Measurements from ENCODE around the gene HAP1.
A peak's percentile ranks its signal among the peaks of the same experiment; 100 is the strongest.
"Not testable (repeated sequence)": the region's sequence is repeated elsewhere in the genome, so short reads cannot be mapped to it uniquely, and the experiment has no call there.

Gene HAP1

DNA sequence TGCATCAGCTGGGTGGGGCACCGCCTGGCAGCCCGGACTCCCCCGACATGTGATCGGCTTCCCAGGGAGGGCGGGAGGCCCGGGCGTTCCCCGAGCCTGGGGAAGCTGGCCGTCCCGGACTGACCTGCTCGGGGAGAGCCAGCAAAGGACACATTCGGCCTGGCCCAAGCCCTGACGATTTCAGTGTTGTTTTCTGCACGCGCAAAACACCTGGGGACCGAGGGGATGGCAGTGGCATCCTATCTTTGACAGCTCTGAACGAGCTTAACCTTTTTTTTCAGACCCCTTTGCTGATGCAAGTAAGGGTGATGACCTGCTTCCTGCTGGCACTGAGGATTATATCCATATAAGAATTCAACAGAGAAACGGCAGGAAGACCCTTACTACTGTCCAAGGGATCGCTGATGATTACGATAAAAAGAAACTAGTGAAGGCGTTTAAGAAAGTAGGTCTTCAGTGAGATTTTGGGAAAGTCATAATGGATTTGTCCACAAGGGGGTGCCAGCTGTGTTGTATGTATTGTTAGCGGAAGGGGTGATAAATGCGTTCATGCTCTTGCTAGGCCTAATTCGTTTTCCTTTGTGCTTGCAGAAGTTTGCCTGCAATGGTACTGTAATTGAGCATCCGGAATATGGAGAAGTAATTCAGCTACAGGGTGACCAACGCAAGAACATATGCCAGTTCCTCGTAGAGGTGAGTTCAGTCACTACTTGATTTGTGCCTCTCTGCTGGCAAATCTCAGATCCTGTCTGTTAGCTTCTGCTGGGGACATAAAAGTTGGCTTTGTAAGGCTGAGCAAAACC lies 44.7 kb downstream of the HAP1 start:
- peak; percentile 65 for DNase-seq (ENCODE audit: low read depth)

DNA sequence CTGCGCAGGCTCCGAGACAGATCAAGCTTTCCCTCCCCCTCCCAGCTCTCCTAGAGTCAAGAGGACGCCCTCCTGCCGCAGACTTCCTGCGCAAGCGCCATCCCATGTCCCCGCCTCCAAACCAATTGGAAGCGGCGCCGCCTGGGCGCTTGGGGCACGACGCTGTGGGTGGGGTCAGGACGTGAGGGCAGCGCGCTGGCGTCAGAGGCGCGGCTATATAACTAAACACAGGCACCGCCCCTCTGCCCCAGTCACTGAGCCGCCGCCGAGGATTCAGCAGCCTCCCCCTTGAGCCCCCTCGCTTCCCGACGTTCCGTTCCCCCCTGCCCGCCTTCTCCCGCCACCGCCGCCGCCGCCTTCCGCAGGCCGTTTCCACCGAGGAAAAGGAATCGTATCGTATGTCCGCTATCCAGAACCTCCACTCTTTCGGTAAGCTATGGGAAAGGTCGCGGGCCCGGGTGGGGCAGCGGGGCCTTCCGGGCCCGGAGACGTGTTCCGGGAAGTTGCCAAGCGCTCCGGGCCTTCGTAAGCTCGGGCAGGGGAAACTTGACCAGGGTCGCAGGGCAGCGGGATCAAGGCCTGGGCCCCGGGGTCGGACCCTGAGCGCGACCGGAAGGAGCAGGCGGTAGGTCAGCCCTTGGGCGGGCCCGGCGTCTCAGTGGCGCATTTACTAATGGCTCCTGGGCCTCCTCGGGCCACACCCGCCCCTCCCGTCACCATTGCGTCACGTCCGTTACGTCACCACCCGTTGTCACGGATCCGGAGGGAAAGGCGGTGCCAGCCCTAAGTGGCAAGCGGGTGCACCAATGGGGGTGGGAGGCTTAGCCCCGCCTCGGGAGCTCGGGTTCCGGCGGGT lies 45.6 kb downstream of the HAP1 start, which contains the start of gene EIF1:
EIF1 (plus strand) TSS at position 245 of the 856 bp plus-strand sequence; CDS start at position 399, 154 bp downstream.
- DNase-seq (ENCODE audit: low read depth) = peak; percentile 99

DNA sequence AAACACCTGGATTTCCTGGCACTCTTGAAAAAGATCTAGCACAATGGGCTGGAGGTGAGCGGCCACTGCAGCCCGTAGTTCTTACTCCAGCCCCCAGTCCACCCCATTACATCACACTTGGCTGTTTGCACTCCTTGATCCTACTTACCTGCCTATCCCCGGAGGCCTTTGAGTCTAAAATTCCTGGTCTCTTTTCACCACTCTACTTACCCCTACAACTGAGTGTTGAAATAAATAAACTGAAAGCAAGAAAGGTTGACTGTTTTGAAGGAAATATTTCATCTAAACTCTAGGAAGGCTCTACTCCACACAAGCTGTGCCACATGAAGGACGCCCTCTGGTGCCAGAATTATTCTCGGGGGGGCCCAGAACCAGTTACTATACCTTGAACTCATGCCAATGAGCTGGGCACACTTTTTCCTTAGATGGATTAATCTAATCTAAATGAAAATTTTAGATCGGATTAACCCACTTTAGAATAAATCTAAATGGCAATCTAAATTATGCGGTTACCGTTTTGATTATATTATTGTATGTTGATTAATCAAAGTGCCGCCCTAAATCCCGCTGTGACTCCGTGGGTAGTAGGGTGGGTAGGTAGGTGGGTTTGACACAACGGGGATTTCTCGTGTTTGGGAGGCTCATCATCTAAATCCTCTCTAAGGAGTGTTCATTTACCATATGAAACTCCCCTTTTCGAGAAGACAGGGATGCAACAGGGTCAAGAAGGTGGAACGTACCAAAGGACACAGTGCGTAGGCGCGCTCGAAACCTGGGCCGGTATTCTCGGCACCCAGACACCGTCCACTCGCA lies 46.4 kb downstream of the HAP1 start:
- peak; percentile 21 for DNase-seq (ENCODE audit: low read depth)

DNA sequence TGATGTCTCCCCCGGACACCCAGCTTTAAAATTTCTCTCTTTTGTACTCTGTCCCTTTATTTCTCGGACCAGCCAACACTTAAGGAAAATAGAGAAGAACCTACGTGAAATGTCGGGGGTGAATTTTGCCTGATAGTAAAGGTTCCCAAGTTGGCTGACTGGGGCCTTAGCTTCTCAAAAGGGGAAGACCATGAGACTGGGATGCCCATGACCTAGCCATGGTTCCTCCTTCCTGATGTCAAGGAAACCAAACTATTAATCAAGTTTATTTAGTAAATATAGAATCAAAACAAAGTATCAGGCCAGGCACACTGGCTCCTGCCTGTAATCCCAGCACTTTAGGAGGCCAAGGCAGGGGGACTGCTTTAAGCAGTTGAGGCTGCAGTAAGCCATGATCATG lies 48.2 kb downstream of the HAP1 start:
- DNase-seq (ENCODE audit: low read depth) = no peak

DNA sequence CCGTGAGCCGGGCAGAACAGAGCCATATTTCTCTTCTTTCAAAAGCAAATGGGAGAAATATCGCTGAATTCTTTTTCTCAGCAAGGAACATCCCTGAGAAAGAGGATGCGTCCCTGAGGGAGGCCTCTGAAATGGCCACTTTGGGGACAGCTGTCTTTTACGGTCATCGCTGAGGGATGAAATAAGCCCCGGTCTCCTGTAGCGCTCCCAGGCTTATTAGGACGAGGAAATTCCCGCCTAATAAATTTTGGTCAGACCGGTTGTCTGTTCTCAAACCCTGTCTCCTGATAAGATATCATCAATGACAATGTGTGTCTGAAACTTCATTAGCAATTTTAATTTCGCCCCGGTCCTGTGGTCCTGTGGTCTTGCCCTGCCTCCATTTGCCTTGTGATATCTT lies 48.7 kb downstream of the HAP1 start:
- not testable (repeated sequence) for DNase-seq (ENCODE audit: low read depth)

DNA sequence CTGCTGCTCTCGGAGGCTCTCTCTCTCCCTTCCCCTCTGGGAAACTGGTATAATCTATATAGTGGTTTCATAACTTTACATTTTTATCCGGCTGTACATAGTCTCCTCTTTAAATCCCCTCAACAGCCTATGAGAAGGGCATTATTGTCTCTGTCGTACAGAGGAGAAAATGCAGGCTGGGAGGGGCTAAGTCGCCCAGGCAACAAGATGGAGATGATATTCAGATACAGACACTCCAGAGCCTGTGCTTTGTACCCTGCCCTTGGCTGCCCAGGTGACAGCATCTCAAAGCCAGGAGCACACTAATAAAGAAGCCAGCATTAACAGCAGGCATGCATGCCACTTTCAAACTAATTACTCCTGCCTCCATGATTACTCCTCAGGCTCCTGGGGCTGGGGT lies 50.4 kb downstream of the HAP1 start:
- DNase-seq (ENCODE audit: low read depth) = no peak

DNA sequence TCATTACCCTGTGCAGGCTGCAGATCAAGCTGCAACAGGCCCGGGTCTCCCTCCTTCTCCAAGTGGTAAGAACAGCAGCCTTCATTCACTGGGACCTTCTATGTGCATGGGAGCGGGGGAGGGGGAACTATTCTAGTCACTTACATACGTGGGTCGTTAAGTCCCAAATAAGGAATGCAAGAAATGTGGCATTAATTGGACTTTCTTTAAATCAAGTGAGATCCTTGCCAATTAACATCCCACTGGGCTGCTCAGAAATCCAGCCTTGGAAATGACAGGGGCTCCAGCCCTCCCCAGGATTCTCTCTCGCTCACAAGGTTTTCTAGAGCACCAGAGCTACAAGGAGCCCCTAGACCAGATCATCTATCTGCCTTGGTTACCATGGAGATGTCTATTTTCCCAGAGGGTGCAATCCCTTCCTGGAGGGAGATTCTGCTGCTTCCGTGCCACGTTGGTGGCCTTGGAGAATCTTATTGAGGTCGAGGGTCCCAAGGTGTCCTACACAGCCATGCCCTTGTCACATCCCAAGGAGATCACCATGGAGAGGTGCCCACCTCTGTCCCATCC lies 50.9 kb downstream of the HAP1 start:
- no peak for DNase-seq (ENCODE audit: low read depth)

DNA sequence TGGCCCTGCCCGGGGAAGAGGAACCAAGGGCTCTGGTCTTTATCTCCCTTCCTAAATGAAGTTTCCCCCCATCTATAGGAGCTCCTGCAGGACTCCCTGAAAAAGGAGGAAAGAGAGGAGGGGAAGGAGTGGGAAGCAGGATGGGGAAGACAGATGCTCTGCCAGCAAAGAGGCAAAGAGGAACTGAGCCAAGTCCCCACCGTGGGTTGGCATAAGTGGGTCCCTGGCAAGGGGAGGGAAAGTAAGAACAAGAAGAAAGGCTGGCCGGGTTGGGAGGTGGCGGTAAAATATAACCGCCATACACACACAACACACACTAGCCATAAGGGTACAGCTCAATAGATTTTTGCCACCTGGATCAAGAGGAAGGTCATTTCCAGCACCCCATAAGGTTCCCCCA lies 51.8 kb downstream of the HAP1 start:
- DNase-seq (ENCODE audit: low read depth) = no peak

DNA sequence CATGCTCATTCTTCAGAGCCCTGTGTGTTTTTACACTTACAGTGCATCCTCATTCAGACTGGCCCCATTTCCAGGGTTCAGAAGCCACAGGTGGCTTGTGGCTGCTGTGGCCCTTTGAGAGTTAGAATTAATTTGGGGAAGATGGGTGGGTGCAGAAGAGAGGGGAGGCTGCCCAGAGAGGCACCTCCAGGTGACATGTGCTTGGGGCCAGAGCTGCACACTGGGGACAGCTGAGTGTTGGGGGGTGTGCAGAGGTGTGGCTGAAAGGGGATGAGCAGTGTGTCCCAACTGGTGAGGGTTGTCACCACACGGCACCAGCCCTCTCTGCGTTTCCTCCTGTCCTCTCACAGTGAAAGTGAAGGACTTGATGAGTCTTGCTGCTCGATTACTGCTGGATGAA lies 52.7 kb downstream of the HAP1 start:
- no peak for DNase-seq (ENCODE audit: low read depth)

DNA sequence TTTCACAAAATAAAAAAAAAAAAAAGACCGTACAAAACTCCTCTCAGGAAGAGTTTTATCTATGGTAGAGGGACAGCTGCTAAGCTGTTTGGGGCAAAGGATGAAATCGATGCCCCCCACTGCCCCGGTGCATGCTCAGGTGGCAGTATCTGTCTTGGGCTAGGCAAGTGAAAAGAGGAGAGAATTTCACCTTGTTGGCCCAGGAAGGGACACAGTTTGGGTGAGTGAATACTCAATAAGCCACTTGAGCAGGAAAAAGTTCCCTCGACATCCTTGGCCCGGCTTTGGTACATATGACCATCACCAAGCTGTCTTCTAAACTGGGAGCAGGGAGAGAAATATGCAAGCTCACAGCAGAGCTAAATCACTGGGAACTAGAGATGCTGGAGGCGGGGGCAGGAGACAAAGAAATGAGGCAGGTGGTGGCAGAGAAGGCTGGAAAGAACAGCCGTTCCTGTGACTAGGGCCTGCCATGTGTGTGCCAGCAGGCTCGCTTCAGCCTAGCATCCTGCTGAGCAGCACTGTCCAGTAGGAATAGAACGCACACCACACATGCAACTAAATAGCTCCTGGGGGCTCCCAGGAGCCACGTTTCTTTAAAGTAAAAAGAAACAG lies 53.9 kb downstream of the HAP1 start:
- no peak for DNase-seq (ENCODE audit: low read depth)

DNA sequence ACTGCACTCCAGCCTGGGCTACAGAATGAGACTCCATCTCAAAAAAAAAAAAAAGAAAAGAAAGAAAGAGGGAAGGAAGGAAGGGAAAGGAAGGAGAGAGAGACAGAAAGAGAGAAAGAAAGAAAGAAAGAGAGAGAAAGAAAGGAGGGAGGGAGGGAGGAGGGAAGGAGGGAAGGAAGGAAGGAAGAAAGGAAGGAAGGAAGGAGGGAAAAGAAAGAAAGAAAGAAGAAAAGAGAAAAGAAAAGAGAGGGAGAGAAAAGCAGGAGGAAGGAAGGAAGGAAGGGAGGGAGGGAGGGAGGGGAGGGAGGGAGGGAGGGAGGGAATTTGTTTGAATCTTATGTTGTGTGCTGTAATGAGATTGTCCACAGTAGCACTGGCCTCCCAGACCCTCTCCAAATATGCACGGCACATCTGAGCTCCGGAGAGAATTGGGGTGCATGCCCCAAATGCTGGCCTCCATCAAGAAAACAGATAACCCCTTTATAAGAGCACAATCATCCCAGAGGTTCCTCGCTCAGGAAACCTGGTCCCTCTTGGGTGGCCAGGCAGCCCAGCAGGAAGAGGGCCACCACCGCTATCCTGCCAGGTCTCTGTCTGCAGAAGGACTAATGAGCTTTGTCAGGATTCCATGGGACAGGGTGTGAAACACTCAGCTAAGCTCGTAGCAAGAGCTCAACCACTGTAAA lies 54.6 kb downstream of the HAP1 start:
- DNase-seq (ENCODE audit: low read depth) = no peak

DNA sequence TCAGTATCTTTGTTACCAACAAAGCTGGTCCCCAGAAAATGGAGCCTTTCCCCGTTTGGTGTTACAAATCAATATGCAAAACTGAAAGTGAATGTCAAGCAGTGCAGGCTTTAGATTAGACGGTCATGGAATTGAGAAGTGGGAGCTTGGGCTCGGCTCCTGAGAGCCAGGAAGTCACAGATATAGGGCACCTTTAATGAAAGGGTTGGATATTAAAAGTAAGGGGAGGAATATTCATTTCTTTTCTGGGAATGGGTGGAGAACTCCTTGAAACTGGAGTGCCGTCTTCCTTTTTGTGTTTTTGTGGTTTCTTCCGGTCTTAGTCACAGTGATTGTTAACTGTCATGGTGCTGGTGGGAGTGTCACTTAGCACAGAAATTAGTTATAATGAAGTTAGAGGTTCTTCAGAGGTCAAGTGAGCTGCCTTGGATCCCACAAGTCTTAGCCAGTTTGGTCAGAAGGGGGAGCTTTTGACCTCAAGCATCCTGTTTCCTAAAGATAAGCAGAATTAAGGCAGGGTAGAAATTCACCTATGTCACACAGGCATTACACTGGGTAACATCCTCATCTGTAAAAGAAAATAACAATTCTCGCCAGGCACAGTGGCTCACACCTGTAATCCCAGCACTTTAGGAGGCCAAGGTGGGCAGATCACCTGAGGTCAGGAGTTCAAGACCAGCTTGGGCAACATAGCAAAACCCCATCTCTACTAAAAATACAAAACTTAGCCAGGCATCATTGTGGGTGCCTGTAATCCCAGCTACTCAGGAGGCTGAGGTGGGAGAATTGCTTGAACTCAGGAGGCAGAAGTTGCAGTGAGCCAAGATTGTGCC lies 55.3 kb downstream of the HAP1 start:
- DNase-seq (ENCODE audit: low read depth) = peak; percentile 83

DNA sequence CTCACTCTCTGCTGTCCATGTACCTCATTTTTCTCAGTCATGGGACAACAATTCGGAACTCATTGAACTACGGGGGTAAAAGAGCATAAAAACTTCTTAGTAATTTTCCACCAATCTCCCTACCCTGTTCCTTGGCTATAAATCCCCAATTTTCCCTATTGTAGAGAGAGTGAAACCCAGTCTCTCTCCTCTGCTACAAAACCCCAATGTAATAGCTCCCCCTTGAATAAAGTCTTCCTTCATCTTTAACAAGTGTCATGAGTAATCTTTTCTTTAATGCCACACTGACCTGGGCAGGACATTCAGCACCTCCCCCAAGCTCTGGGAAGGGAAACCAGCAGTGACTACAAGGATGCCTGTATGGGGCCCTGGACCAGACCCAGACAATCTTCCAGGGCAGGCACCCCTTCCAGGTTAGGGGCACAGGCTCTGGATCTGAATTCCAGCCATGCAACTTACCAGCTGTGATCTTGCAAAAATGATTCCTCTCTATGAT lies 56.0 kb downstream of the HAP1 start:
- DNase-seq (ENCODE audit: low read depth) = peak; percentile 37

DNA sequence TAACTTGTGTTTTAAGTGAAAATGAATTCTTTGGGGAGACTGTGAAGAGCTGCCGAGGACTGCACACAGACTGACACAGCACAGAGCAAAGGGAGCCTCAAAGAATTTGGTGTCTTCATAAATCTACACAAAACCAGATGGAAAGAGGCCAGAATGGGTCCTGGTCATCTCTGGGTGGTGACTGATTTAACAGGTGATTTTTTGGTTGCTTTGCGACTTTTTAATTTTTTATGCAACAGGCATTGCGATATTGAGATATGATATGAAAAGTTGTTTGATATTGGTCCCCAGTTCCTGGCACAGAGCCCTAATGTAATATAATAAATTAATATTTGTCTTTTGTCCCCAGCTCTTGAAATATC lies 58.4 kb downstream of the HAP1 start:
- no peak for DNase-seq (ENCODE audit: low read depth)

DNA sequence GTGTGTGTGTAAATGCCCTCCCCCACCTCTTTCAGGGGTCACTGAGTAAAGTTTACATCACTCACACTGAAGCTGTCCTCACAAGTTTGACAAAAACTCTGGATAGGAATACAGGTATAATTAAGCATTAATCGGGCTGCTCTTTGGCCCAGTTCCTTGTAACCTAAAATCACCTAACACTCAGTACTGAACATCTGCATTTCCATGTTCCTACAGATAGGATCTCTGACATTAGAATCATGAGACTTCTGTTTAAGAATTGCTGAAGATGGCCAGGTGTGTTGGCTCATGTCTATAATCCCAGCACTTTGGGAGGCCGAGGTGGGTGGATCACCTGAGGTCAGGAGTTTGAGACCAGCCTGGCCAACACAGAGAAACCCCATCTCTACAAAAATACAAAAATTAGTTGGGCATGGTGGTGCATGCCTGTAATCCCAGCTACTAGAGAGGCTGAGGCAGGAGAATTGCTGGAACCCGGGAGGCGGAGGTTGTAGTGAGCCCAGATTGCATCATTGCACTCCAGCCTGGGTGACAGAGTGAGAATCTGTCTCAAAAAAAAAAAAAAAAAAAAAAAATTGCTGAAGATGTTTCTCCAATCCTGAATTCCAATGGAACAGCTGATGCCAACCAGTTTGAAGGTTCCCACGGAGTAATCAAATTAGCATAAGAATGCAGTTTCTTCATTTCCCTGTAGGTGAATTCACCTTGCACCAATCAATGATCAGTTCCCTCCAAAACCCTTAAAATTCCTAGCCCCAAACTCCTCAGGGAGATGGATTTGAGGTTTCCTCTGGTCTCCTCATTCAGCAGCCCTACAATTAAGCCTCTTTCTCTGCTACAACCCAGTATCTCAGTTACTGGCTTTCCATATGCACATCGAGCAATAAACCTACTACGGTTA lies 59.0 kb downstream of the HAP1 start:
- DNase-seq (ENCODE audit: low read depth) = not testable (repeated sequence)
